GM21825 (cell line): ENCODE measurements around the gene DDX19B.
A peak's percentile ranks its signal among the peaks of the same experiment; 100 is the strongest.
"Not testable (repeated sequence)": the region's sequence is repeated elsewhere in the genome, so short reads cannot be mapped to it uniquely, and the experiment has no call there.

Source experiments
- ATAC-seq: cut with Tn5 transposase; IDR thresholded peaks from one replicate; pipeline ENCODE4 v1.9.1; 2021; ENCODE audit warnings: mild to moderate bottlenecking, moderate library complexity; ENCODE audit not compliant: unreplicated experiment

DDX19B gene

GRCh38 chr16:70287304-70287971 is 11.5 kb upstream of the DDX19B start:
- ATAC-seq, result not testable (repeated sequence)

- ATAC-seq, result peak; percentile 98
Measured at GRCh38 chr16:70289229-70290094, 9.5 kb upstream of the DDX19B start, which contains the start of gene AARS1. Gene AARS1 (minus strand): TSS chr16:70289506. CDS start chr16:70282763, 6,743 bp downstream.

GRCh38 chr16:70290949-70291519 is 8.0 kb upstream of the DDX19B start:
- no peak for ATAC-seq

- not testable (repeated sequence) for ATAC-seq
Measured at GRCh38 chr16:70292148-70292547, 6.8 kb upstream of the DDX19B start.

- ATAC-seq, result no peak
Measured at GRCh38 chr16:70294385-70295025, 4.5 kb upstream of the DDX19B start.

- no peak for ATAC-seq
Measured at GRCh38 chr16:70295634-70296033, 3.4 kb upstream of the DDX19B start.

GRCh38 chr16:70301121-70301520 is 2.1 kb downstream of the DDX19B start:
- no peak for ATAC-seq

GRCh38 chr16:70302745-70303144 is 3.8 kb downstream of the DDX19B start:
- no peak for ATAC-seq

- no peak for ATAC-seq
Measured at GRCh38 chr16:70304892-70305448, 6.0 kb downstream of the DDX19B start.

- no peak for ATAC-seq
Measured at GRCh38 chr16:70306880-70307279, 7.9 kb downstream of the DDX19B start.

GRCh38 chr16:70307726-70308125 is 8.7 kb downstream of the DDX19B start:
- ATAC-seq, result not testable (repeated sequence)

- ATAC-seq, result no peak
Measured at GRCh38 chr16:70320121-70320520, 21.1 kb downstream of the DDX19B start.

- no peak for ATAC-seq
Measured at GRCh38 chr16:70324998-70325747, 26.2 kb downstream of the DDX19B start.

- ATAC-seq, result no peak
Measured at GRCh38 chr16:70331091-70331490, 32.1 kb downstream of the DDX19B start.

- ATAC-seq, result no peak
Measured at GRCh38 chr16:70331588-70332358, 32.8 kb downstream of the DDX19B start.

- not testable (repeated sequence) for ATAC-seq
Measured at GRCh38 chr16:70332728-70333127, 33.7 kb downstream of the DDX19B start.

- no peak for ATAC-seq
Measured at GRCh38 chr16:70337814-70338213, 38.8 kb downstream of the DDX19B start.

GRCh38 chr16:70341600-70341999 is 42.6 kb downstream of the DDX19B start:
- ATAC-seq, result no peak

- ATAC-seq, result no peak
Measured at GRCh38 chr16:70342016-70342415, 43.0 kb downstream of the DDX19B start.
